GM18951 (cell line): ENCODE results near the gene ACO2.

ENCODE experiments used
- POLR2A ChIP-seq: IDR thresholded peaks from 4 replicates; pipeline ENCODE4 v1.6.1; 2011; ENCODE audit warnings: mild to moderate bottlenecking; ENCODE audit not compliant: insufficient read length, insufficient read depth; ENCODE audit errors: extremely low read depth
- in situ Hi-C: fragments of 300-500 bp; cut with MboI; formaldehyde crosslinking; loops from one replicate; pipeline ENCODE4 v1.12.0; 2022; ENCODE audit warnings: low sequenced_read_pairs, mixed read lengths, inconsistent platforms; ENCODE audit not compliant: unreplicated experiment

The ACO2 gene

GRCh38 chr22:41526830-41527799, 58.2 kb downstream of the ACO2 start:
- in situ Hi-C loops = no loop called here
- TF ChIP-seq POLR2A = peak; percentile 29

GRCh38 chr22:41528132-41528766, 59.3 kb downstream of the ACO2 start:
- in situ Hi-C loops = no loop called here
- TF ChIP-seq POLR2A = no peak

- in situ Hi-C loops = no loop called here
- no peak for TF ChIP-seq POLR2A
These were observed 60.1 kb downstream of the ACO2 start for GRCh38 chr22:41528938-41529561.

GRCh38 chr22:41530890-41531714, 62.2 kb downstream of the ACO2 start:
- peak; percentile 7 for TF ChIP-seq POLR2A
- in situ Hi-C loops = loop anchor here (5.0 kb wide), 1 partner anchor 129 kb away; no protein-coding TSS in a partner anchor

- no peak for TF ChIP-seq POLR2A
- in situ Hi-C loops = loop anchor here (5.0 kb wide), 1 partner anchor 130 kb away; no protein-coding TSS in a partner anchor
These were observed 63.0 kb downstream of the ACO2 start for GRCh38 chr22:41531715-41532477.

GRCh38 chr22:41532908-41533825, 64.2 kb downstream of the ACO2 start:
- TF ChIP-seq POLR2A = peak; percentile 32
- in situ Hi-C loops = loop anchor here (5.0 kb wide), 1 partner anchor 131 kb away; no protein-coding TSS in a partner anchor

GRCh38 chr22:41534219-41534618, 65.3 kb downstream of the ACO2 start:
- in situ Hi-C loops = loop anchor here (5.0 kb wide), 1 partner anchor 132 kb away; no protein-coding TSS in a partner anchor

GRCh38 chr22:41535244-41535643, 66.3 kb downstream of the ACO2 start:
- in situ Hi-C loops = no loop called here
- TF ChIP-seq POLR2A = no peak

More at GRCh38 chr22:41534219-41534618, 65.3 kb downstream of the ACO2 start:
- no peak for TF ChIP-seq POLR2A

- TF ChIP-seq POLR2A = no peak
- in situ Hi-C loops = no loop called here
These were observed 68.3 kb downstream of the ACO2 start for GRCh38 chr22:41537203-41537602.

- TF ChIP-seq POLR2A = no peak
- in situ Hi-C loops = no loop called here
These were observed 69.7 kb downstream of the ACO2 start for GRCh38 chr22:41538583-41538982.
